PC-9 (cell line): ENCODE data around the gene TPX2. TPM values are rescaled to one million over a fixed set of nuclear protein-coding genes. Genes with fewer than 3 reads are reported as not detected.
A peak's percentile ranks its signal among the peaks of the same experiment; 100 is the strongest.

Experiments used
- BruUV-seq: library from RNA; stranded (reverse); fragments of 400-500 nt; replicated peaks from 2 replicates; lab custom pipeline; 2021; lab: Mats Ljungman, UMichigan
- CTCF ChIA-PET: fragments of 300-600 bp; sonication (Branson Sonifier 250); formaldehyde crosslinking; loops from one replicate; lab custom pipeline; 2022; ENCODE audit warnings: antibody characterized with exemption; lab: Charles Lee
- POLR2A ChIA-PET: fragments of 300-600 bp; sonication (Branson Sonifier 250); formaldehyde crosslinking; loops from one replicate; lab custom pipeline; 2022; ENCODE audit warnings: antibody characterized with exemption; ENCODE audit not compliant: unreplicated experiment; lab: Charles Lee
- DNase-seq, 2 experiments: peaks; one replicate each; pipeline versions ENCODE4 v3.0.0 to v3.0.0-alpha.2; 2015 to 2022; ENCODE audit warnings: mixed read lengths in 1 of 2
- H2AFZ ChIP-seq: fragments of 200-600 bp; sonication (generic); 2 replicates; pipeline ENCODE4 v1.8.1; 2017; ENCODE audit warnings: antibody characterized with exemption
- H3F3A ChIP-seq: fragments of 200-600 bp; sonication (generic); 2 replicates; pipeline ENCODE4 v1.8.1; 2017; ENCODE audit warnings: antibody characterized with exemption, mild to moderate bottlenecking, low read depth; ENCODE audit not compliant: insufficient read depth
- H3K27ac ChIP-seq: fragments of 200-600 bp; sonication (generic); 2 replicates; pipeline ENCODE4 v1.6.1; 2016; ENCODE audit warnings: mixed run types
- H3K27me3 ChIP-seq: fragments of 200-600 bp; sonication (generic); 2 replicates; pipeline ENCODE4 v1.6.1; 2016; ENCODE audit warnings: low read depth, mixed run types; ENCODE audit not compliant: insufficient read depth
- H3K36me3 ChIP-seq: fragments of 200-600 bp; sonication (generic); 2 replicates; pipeline ENCODE4 v1.6.1; 2016; ENCODE audit warnings: low read depth, mixed run types
- H3K4me1 ChIP-seq: fragments of 200-600 bp; sonication (generic); replicated peaks from 2 replicates; pipeline ENCODE4 v1.6.1; 2016; ENCODE audit warnings: mixed run types; ENCODE audit not compliant: insufficient read depth
- H3K4me2 ChIP-seq: fragments of 200-600 bp; sonication (generic); 2 replicates; pipeline ENCODE4 v1.6.1; 2017; ENCODE audit warnings: mixed run types
- H3K4me3 ChIP-seq: fragments of 200-600 bp; sonication (generic); 2 replicates; pipeline ENCODE4 v1.6.1; 2016; ENCODE audit warnings: mixed run types
- H3K79me2 ChIP-seq: fragments of 200-600 bp; sonication (generic); 2 replicates; pipeline ENCODE4 v1.6.1; 2017; ENCODE audit warnings: low read depth, mixed run types
- H3K9me2 ChIP-seq: fragments of 200-600 bp; sonication (generic); 2 replicates; pipeline ENCODE4 v1.8.1; 2017; ENCODE audit warnings: mild to moderate bottlenecking; ENCODE audit not compliant: insufficient read depth
- H3K9me3 ChIP-seq: fragments of 200-600 bp; sonication (generic); 2 replicates; pipeline ENCODE4 v1.8.1; 2016; ENCODE audit warnings: low read depth; ENCODE audit not compliant: insufficient read depth
- H4K20me1 ChIP-seq: fragments of 200-600 bp; sonication (generic); 2 replicates; pipeline ENCODE4 v1.8.1; 2017; ENCODE audit not compliant: insufficient read depth
- EZH2 ChIP-seq: fragments of 200-600 bp; sonication (generic); IDR thresholded peaks from 2 replicates; pipeline ENCODE4 v1.8.0; 2017; ENCODE audit warnings: antibody characterized with exemption, low read depth
- intact Hi-C: fragments of 100-400 bp; cut with micrococcal nuclease; formaldehyde crosslinking; loops from one replicate; pipeline ENCODE4 v1.10.0; 2022; ENCODE audit not compliant: unreplicated experiment
- total RNA-seq: library from RNA; stranded (reverse); gene quantifications from 2 replicates; pipeline ENCODE4 v1.2.3, GENCODE V29; 2021
- TF ChIP-seq, protein P1 (sequence below): fragments of 200-600 bp; sonication (generic); conservative IDR thresholded peaks from 2 replicates; pipeline ENCODE4 v1.6.1; 2017; ENCODE audit warnings: mixed run types, antibody characterized with exemption, mild to moderate bottlenecking, moderate library complexity

TPX2 gene
- total RNA-seq, 1 experiment from 2014 or later, result 164 TPM

DNA sequence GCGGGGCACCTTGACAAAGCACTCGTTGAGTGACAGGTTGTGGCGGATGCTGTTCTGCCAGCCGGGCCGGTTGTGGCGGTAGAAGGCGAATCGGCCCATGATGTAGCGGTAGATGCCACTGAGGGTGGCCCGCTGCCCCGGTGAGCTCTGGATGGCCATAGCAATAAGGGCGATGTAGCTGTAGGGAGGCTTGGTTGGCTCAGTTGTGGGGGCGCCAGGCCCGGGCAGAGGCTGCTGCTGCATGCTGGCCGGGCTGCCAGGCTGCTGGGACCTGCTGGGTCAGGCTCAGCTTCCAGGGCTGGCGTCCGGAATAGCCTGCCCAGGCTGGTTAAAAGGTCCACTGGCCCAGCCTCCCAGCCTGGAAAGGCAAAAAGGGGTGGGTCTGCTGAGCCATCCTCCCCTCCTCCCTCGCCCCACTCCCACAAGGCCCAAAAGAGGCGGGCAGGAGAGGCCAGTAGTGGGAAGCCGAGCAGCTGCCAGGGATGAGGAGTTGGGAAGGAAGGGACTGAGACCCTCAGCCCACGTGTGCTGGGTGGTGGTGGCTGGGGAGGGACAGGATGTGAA lies 106.3 kb downstream of the TPX2 start, which contains the start of gene FOXS1:
FOXS1 (minus strand) TSS at position 305 of the 564 bp plus-strand sequence; CDS start at position 243, 62 bp downstream.
- ChIA-PET POLR2A (no interaction called here), CTCF (interaction anchor here (1.5 kb wide), 1 partner anchor 22 kb away, joined by 13 read pairs; no protein-coding TSS in a partner anchor)
- Histone ChIP-seq H3F3A (no peaks in the 10 kb centered on the region), H3K36me3 (no peaks in the 10 kb centered on the region), H2AFZ (no peak within 1 kb of the TSS), H3K4me3 (no peak within 1 kb of the TSS), H3K9me2 (no peaks in the 10 kb centered on the region), H3K9me3 (no peaks in the 10 kb centered on the region), H3K4me2 (no peak within 1 kb of the TSS), H3K79me2 (no peaks in the 10 kb centered on the region), H3K27me3 (peaks cover 26% of the 10 kb centered on the region), H4K20me1 (no peaks in the 10 kb centered on the region), H3K4me1 (peaks cover 9% of the 10 kb centered on the region), H3K27ac (no peak within 1 kb of the TSS)
- no peak for TF ChIP-seq EZH2
- TF ChIP-seq, protein P1, sequence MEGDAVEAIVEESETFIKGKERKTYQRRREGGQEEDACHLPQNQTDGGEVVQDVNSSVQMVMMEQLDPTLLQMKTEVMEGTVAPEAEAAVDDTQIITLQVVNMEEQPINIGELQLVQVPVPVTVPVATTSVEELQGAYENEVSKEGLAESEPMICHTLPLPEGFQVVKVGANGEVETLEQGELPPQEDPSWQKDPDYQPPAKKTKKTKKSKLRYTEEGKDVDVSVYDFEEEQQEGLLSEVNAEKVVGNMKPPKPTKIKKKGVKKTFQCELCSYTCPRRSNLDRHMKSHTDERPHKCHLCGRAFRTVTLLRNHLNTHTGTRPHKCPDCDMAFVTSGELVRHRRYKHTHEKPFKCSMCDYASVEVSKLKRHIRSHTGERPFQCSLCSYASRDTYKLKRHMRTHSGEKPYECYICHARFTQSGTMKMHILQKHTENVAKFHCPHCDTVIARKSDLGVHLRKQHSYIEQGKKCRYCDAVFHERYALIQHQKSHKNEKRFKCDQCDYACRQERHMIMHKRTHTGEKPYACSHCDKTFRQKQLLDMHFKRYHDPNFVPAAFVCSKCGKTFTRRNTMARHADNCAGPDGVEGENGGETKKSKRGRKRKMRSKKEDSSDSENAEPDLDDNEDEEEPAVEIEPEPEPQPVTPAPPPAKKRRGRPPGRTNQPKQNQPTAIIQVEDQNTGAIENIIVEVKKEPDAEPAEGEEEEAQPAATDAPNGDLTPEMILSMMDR, result no peak
- BruUV-seq, result no TSS peak
- intact Hi-C loops, result no loop called here
- DNase-seq, result no peak

- CTCF ChIA-PET, result interaction anchor here (0.7 to 1.5 kb wide), 5 partner anchors 9 to 105 kb away, joined by 3 to 13 read pairs (median 3); partner anchors contain the start of gene PDRG1
- no peak for DNase-seq
- Histone ChIP-seq H3F3A (no peaks in the 10 kb centered on the region), H3K4me2 (no peak overlapping the region), H3K9me2 (no peaks in the 10 kb centered on the region), H4K20me1 (no peaks in the 10 kb centered on the region), H3K27ac (no peak overlapping the region), H2AFZ (no peak overlapping the region), H3K79me2 (no peaks in the 10 kb centered on the region), H3K4me1 (peaks cover 8% of the 10 kb centered on the region), H3K27me3 (peaks cover 26% of the 10 kb centered on the region), H3K4me3 (no peak overlapping the region), H3K36me3 (no peaks in the 10 kb centered on the region), H3K9me3 (no peaks in the 10 kb centered on the region)
- BruUV-seq, result no TSS peak
- intact Hi-C loops, result loop anchor here (1.0 kb wide), 1 partner anchor 23 kb away; no protein-coding TSS in a partner anchor
- POLR2A ChIA-PET, result no interaction called here
- TF ChIP-seq, protein P1, result peak; percentile 23; the same call in 1 of the 2 replicates
- no peak for TF ChIP-seq EZH2
Measured at GRCh38 chr20:31846793-31847138, 107.7 kb downstream of the TPX2 start.

DNA sequence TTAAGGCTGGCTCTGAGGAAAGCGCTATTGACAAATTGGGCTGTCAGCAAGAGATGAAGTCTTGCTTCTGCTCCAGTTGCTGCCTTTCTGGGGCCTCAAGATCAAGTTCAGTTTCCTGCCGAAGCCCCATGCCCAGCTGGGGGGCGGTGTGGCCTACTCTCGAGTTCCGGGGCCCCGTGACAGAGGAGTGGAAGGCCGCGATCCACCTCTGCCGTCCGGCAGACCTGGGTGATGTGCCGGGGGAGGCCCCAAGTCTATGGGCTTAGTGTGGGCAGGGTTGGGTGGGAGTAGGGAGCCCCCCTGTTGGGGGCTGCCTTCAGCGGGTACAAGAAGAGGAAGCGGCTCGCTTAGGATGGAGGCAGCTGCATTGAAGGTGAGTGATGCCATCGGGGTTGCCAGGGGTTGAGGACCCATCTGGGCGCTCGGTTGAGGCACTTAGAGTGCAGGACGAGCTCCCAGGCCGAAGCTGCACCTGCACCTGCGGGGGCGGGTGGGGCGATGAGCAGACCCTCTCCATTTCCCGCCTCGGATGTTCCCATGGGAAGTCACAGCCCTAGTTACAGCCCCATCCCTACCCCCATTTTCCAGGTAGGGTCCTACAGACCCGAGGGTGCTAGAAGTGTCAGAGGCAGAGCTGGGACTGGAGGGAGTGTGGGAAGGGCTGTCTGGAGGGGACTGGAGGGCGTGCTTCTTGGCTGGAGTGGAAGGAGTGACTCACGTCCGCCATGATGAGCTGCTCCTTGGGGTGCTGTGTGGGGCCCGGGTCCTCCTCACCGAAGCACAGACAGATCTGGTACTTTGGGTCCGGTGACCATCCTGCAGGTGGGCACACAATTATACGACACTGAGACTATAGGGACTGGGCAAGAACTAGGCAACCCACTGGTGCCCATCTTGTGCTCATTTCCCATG lies 109.3 kb downstream of the TPX2 start:
- no peak overlapping the region for H3K4me2 ChIP-seq
- no peaks in the 10 kb centered on the region for H3K9me2 ChIP-seq
- no peaks in the 10 kb centered on the region for H3K4me1 ChIP-seq
- no peak overlapping the region for H3K27ac ChIP-seq
- H4K20me1 ChIP-seq, result no peaks in the 10 kb centered on the region
- H3K4me3 ChIP-seq, result no peak overlapping the region
- ChIA-PET POLR2A (interaction anchor here (0.6 kb wide), 1 partner anchor 417 kb away, joined by 3 read pairs; no protein-coding TSS in a partner anchor), CTCF (no interaction called here)
- H3K36me3 ChIP-seq, result no peaks in the 10 kb centered on the region
- no peak overlapping the region for H2AFZ ChIP-seq
- DNase-seq, result no peak
- peaks cover 26% of the 10 kb centered on the region for H3K27me3 ChIP-seq
- TF ChIP-seq EZH2, result no peak
- TF ChIP-seq, protein P1, result no peak
- intact Hi-C loops, result no loop called here
- H3K9me3 ChIP-seq, result no peaks in the 10 kb centered on the region
- H3F3A ChIP-seq, result no peaks in the 10 kb centered on the region
- no TSS peak for BruUV-seq
- H3K79me2 ChIP-seq, result no peaks in the 10 kb centered on the region
